ENCODE results near the gene PAX1. TPM values are rescaled to one million over a fixed set of nuclear protein-coding genes. Genes with fewer than 3 reads are reported as not detected.
A peak's percentile ranks its signal among the peaks of the same experiment; 100 is the strongest.

PAX1 gene
- total and polyA plus RNA-seq, 9 of the 15 experiments (the other 6 are each of a cell fraction or from before 2014, with no cell fraction given): not detected

GRCh38 chr20:21719592-21720214 is 14.2 kb downstream of the PAX1 start:
- ChIA-PET CTCF (ENCODE audit: low intra/inter-chr PET ratio) (no interaction called here), POLR2A (interaction anchor here (1.6 kb wide), 1 partner anchor 18 kb away, joined by 3 read pairs; no protein-coding TSS in a partner anchor)
- H2AFZ ChIP-seq (ENCODE audit: low read depth, low read length): no peak overlapping the region
- H3K79me2 ChIP-seq (ENCODE audit: control insufficient read depth, insufficient read depth, low read length): no peaks in the 10 kb centered on the region
- no peak overlapping the region for H3K9ac ChIP-seq (ENCODE audit: insufficient read depth in 1 of 2, low read depth in 2 of 2, low read length in 2 of 2)
- no peaks in the 10 kb centered on the region for H3K36me3 ChIP-seq (ENCODE audit: control insufficient read depth, insufficient read depth, low read length)
- no peak overlapping the region for H3K4me3 ChIP-seq
- H3K27ac ChIP-seq (ENCODE audit: extremely low read depth, low read depth, low read length): no peak overlapping the region
- WGBS (ENCODE audit: insufficient coverage, low coverage, missing lambda C conversion rate): 2% methylated on average over 4 of the region's 4 CpGs
- intact Hi-C loops (cut with micrococcal nuclease) (loop anchor here (1.0 kb wide), 1 partner anchor 529 kb away; no protein-coding TSS in a partner anchor), in situ Hi-C loops (cut with MboI) (loop anchor here (5.0 kb wide), 1 partner anchor 98 kb away; no protein-coding TSS in a partner anchor)
- FAIRE-seq (peak; percentile 55), DNase-seq (ENCODE audit: extremely low read depth in 1 of 4, low spot score in 3 of 4) (peak; percentile 41 to 53 (median 47)), ATAC-seq (0 out of 3 replicates have a peak, but pooled peaks have one; percentile 51)
- H4K20me1 ChIP-seq (replicated peaks; ENCODE audit: control insufficient read depth, insufficient read depth, low read length): no peaks in the 10 kb centered on the region
- H3K9me3 ChIP-seq (replicated peaks; ENCODE audit: control insufficient read depth, insufficient read depth, low read depth, low read length): no peaks in the 10 kb centered on the region
- TF ChIP-seq ZNF717 (CRISPR knock-in tag; IDR thresholded peaks at IDR 0.05): no peak
- TF ChIP-seq CTCF (IDR thresholded peaks at IDR 0.05 in 2 of 3, conservative IDR thresholded peaks at IDR 0.05 in 1 of 3; ENCODE audit: insufficient read depth in 2 of 3, low read depth in 1 of 3, low read length in 3 of 3): peak; percentile 39 to 63 (median 53); a peak in 5 of 6 replicates
- peak in 1 of 2 experiments; percentile 54; a peak in 2 of 4 replicates for TF ChIP-seq RAD21 (CRISPR knock-in tag; conservative IDR thresholded peaks at IDR 0.05 in 1 of 2, IDR thresholded peaks at IDR 0.05 in 1 of 2)
- BruUV-seq (replicated peaks): no TSS peak
- no peaks in the 10 kb centered on the region for H3K9me1 ChIP-seq (ENCODE audit: control insufficient read depth, insufficient read depth, low read length)
- H3K4me1 ChIP-seq (replicated peaks in 1 of 2; ENCODE audit: control insufficient read depth in 2 of 2, insufficient read depth in 2 of 2, low read length in 2 of 2): no peaks in the 10 kb centered on the region
- H3K27me3 ChIP-seq (ENCODE audit: control insufficient read depth in 2 of 2, insufficient read depth in 2 of 2, low read length in 2 of 2): peaks cover 0 to 9% of the 10 kb centered on the region in 2 experiments; a peak in 2 of 5 replicates
- H3K4me2 ChIP-seq (ENCODE audit: insufficient read depth, low read length): no peak overlapping the region
